Middle frontal gyrus (tissue), 1 donor: ENCODE results near the gene TTC28.
"Not testable (repeated sequence)": the region's sequence is repeated elsewhere in the genome, so short reads cannot be mapped to it uniquely, and the experiment has no call there.

Experiments used
- DNase-seq: peaks from one replicate; pipeline ENCODE4 v3.0.0-alpha.2; 2015; ENCODE audit warnings: low spot score; ENCODE audit errors: extremely low spot score

TTC28 gene

GRCh38 chr22:28239941-28240340 lies 439.7 kb downstream of the TTC28 start:
- DNase-seq: no peak

- DNase-seq: no peak
Measured at GRCh38 chr22:28237783-28238182, 441.9 kb downstream of the TTC28 start.

GRCh38 chr22:28237112-28237511 lies 442.5 kb downstream of the TTC28 start:
- DNase-seq: no peak

- no peak for DNase-seq
Measured at GRCh38 chr22:28232204-28232603, 447.4 kb downstream of the TTC28 start.

- DNase-seq: no peak
Measured at GRCh38 chr22:28231441-28231840, 448.2 kb downstream of the TTC28 start.

GRCh38 chr22:28230671-28231070 lies 449.0 kb downstream of the TTC28 start:
- DNase-seq: no peak

- DNase-seq: no peak
Measured at GRCh38 chr22:28229566-28230485, 449.8 kb downstream of the TTC28 start.

- DNase-seq: no peak
Measured at GRCh38 chr22:28223826-28224225, 455.8 kb downstream of the TTC28 start.

- no peak for DNase-seq
Measured at GRCh38 chr22:28222976-28223745, 456.5 kb downstream of the TTC28 start.

GRCh38 chr22:28222571-28222970 lies 457.1 kb downstream of the TTC28 start:
- DNase-seq: no peak

- no peak for DNase-seq
Measured at GRCh38 chr22:28222052-28222451, 457.6 kb downstream of the TTC28 start.

GRCh38 chr22:28220626-28221363 lies 458.8 kb downstream of the TTC28 start:
- no peak for DNase-seq

GRCh38 chr22:28217277-28217676 lies 462.4 kb downstream of the TTC28 start:
- DNase-seq: no peak

GRCh38 chr22:28214750-28215149 lies 464.9 kb downstream of the TTC28 start:
- not testable (repeated sequence) for DNase-seq

- not testable (repeated sequence) for DNase-seq
Measured at GRCh38 chr22:28209457-28209856, 470.2 kb downstream of the TTC28 start.

- no peak for DNase-seq
Measured at GRCh38 chr22:28208787-28209186, 470.9 kb downstream of the TTC28 start.

- no peak for DNase-seq
Measured at GRCh38 chr22:28208036-28208435, 471.6 kb downstream of the TTC28 start.

- no peak for DNase-seq
Measured at GRCh38 chr22:28207281-28208030, 472.2 kb downstream of the TTC28 start.

GRCh38 chr22:28205926-28206325 lies 473.7 kb downstream of the TTC28 start:
- DNase-seq: no peak

GRCh38 chr22:28204382-28204781 lies 475.3 kb downstream of the TTC28 start:
- no peak for DNase-seq

GRCh38 chr22:28203286-28203685 lies 476.4 kb downstream of the TTC28 start:
- no peak for DNase-seq
